Measurements from ENCODE around the gene IQSEC3. TPM values are rescaled to one million over a fixed set of nuclear protein-coding genes. Genes with fewer than 3 reads are reported as not detected.

Gene IQSEC3
- total RNA-seq, 1 donor from 2014 or later = not detected

DNA sequence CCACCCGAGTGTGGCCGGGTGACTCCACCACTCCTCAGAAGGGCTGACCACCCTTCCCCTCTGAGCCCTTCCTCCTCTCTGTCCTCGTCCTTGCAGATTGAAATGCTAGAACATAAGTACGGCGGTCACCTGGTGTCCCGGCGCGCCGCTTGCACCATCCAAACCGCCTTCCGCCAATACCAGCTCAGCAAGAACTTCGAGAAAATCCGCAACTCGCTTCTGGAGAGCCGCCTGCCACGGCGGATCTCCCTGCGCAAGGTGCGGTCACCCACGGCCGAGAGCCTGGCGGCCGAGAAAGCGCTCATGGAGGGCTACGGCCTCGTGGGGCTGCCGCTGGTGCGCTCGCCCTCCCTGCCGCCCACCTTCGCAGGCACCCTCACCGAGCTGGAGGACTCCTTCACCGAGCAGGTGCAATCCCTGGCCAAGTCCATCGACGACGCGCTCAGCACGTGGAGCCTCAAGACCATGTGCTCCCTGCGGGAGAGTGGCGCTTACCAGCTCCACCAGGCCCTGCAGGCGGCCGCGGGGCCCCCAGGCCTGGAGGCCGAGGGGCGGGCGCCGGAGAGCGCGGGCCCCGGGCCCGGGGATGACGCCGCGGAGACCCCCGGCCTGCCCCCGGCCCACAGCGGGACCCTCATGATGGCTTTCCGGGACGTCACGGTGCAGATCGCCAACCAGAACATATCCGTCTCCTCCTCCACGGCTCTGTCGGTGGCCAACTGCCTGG is 71.8 kb downstream of the IQSEC3 start:
- DNase-seq (no peak), ATAC-seq (ENCODE audit: low read depth) (no peak)
- Mint-ChIP-seq H3K4me3 (no peak overlapping the region), H3K36me3 (ENCODE audit: low read depth) (no peaks in the 10 kb centered on the region), H3K4me1 (no peaks in the 10 kb centered on the region), H3K27ac (no peak overlapping the region), H3K9me3 (peaks cover 2% of the 10 kb centered on the region), H3K27me3 (peaks cover 35% of the 10 kb centered on the region)
- ChIA-PET CTCF (no interaction called here), POLR2A (no interaction called here)
- TF ChIP-seq, protein P1, sequence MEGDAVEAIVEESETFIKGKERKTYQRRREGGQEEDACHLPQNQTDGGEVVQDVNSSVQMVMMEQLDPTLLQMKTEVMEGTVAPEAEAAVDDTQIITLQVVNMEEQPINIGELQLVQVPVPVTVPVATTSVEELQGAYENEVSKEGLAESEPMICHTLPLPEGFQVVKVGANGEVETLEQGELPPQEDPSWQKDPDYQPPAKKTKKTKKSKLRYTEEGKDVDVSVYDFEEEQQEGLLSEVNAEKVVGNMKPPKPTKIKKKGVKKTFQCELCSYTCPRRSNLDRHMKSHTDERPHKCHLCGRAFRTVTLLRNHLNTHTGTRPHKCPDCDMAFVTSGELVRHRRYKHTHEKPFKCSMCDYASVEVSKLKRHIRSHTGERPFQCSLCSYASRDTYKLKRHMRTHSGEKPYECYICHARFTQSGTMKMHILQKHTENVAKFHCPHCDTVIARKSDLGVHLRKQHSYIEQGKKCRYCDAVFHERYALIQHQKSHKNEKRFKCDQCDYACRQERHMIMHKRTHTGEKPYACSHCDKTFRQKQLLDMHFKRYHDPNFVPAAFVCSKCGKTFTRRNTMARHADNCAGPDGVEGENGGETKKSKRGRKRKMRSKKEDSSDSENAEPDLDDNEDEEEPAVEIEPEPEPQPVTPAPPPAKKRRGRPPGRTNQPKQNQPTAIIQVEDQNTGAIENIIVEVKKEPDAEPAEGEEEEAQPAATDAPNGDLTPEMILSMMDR (IDR thresholded peaks at IDR 0.05) = no peak
- intact Hi-C loops (cut with micrococcal nuclease) = no loop called here

DNA sequence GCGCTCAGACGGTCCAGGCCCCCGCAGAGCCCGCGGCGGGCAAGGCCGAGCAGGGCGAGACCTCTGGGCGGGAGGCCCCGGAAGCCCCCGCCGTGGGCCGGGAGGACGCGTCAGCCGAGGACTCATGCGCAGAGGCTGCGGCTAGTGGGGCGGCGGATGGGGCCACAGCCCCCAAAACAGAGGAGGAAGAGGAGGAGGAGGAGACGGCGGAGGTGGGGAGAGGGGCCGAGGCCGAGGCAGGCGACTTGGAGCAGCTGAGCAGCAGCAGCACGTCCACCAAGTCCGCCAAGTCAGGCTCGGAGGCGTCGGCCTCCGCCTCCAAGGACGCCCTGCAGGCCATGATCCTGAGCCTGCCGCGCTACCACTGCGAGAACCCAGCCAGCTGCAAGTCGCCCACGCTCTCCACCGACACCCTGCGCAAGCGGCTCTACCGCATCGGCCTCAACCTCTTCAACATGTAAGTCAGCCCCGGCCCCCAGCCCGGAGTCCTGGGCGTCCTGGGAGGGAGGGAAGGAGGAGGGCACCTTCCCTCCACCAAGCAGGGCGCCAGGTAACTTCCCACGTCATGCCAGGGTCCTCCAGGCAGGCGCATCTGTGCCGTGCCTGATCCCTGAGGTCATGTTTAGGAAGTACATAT is 72.4 kb downstream of the IQSEC3 start:
- no peak for ATAC-seq (ENCODE audit: low read depth)
- DNase-seq = no peak
- Mint-ChIP-seq H3K27me3 (peaks cover 35% of the 10 kb centered on the region), H3K36me3 (ENCODE audit: low read depth) (no peaks in the 10 kb centered on the region), H3K27ac (no peak overlapping the region), H3K4me1 (no peaks in the 10 kb centered on the region), H3K9me3 (peaks cover 2% of the 10 kb centered on the region), H3K4me3 (no peak overlapping the region)
- TF ChIP-seq, protein P1 (IDR thresholded peaks at IDR 0.05) = no peak
- CTCF ChIA-PET = no interaction called here
- POLR2A ChIA-PET = no interaction called here
- intact Hi-C loops (cut with micrococcal nuclease) = no loop called here

DNA sequence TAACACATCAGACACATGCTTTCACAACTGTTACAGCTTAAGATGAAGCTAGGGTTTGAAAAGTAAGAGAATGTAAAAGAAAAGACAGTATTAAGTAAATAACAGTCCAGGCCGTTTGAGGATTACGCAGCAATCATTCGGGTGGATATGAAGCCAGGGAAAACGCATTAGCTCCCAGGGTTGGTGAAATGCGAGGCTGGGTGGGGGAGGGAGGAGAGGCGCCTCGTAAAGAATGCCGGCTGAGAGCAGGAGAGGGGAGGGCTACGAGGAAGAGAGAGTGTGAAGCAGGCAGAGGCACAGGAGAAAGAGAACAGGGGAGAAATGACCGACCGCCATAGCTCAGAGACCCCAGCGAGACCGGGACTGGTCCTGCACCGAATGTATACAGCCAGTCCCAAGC is 73.0 kb downstream of the IQSEC3 start:
- POLR2A ChIA-PET = no interaction called here

DNA sequence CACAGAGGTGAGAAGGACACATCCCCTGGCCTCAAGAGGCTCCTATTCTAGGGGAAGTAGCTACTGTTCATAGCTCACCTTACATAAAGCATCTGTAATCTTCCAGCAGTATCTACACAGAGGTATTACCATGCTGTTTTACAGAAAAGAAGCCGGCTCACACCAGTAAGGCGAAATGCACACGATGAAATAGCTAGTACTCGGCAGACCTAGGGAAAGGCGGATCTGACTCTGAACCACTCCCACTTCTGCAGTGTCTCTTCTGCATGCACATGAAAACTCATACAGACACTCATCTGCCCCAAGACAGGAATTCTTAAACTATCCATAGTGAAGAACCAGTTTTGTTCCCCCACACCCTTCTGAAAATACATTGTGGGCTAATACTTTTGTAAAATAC is 73.6 kb downstream of the IQSEC3 start:
- Mint-ChIP-seq H3K27me3 (peaks cover 33% of the 10 kb centered on the region), H3K4me1 (peaks cover 6% of the 10 kb centered on the region), H3K36me3 (ENCODE audit: low read depth) (no peaks in the 10 kb centered on the region), H3K9me3 (peaks cover 2% of the 10 kb centered on the region), H3K27ac (no peak overlapping the region), H3K4me3 (no peak overlapping the region)
- CTCF ChIA-PET = interaction anchor here (0.5 kb wide), 1 partner anchor 8 kb away, joined by 3 read pairs; no protein-coding TSS in a partner anchor
- DNase-seq (no peak), ATAC-seq (ENCODE audit: low read depth) (no peak)
- intact Hi-C loops (cut with micrococcal nuclease) = no loop called here
- POLR2A ChIA-PET = no interaction called here
- TF ChIP-seq, protein P1 (IDR thresholded peaks at IDR 0.05) = no peak

More for the DNA sequence above, 73.0 kb downstream of the IQSEC3 start:
- H3K4me3 Mint-ChIP-seq = no peak overlapping the region
- peaks cover 2% of the 10 kb centered on the region for H3K9me3 Mint-ChIP-seq
- H3K27ac Mint-ChIP-seq = no peak overlapping the region
- peaks cover 35% of the 10 kb centered on the region for H3K27me3 Mint-ChIP-seq
- H3K4me1 Mint-ChIP-seq = peaks cover 5% of the 10 kb centered on the region
- DNase-seq (no peak), ATAC-seq (ENCODE audit: low read depth) (no peak)
- TF ChIP-seq, protein P1 (IDR thresholded peaks at IDR 0.05) = no peak
- CTCF ChIA-PET = no interaction called here
- no peaks in the 10 kb centered on the region for H3K36me3 Mint-ChIP-seq (ENCODE audit: low read depth)
- intact Hi-C loops (cut with micrococcal nuclease) = no loop called here

DNA sequence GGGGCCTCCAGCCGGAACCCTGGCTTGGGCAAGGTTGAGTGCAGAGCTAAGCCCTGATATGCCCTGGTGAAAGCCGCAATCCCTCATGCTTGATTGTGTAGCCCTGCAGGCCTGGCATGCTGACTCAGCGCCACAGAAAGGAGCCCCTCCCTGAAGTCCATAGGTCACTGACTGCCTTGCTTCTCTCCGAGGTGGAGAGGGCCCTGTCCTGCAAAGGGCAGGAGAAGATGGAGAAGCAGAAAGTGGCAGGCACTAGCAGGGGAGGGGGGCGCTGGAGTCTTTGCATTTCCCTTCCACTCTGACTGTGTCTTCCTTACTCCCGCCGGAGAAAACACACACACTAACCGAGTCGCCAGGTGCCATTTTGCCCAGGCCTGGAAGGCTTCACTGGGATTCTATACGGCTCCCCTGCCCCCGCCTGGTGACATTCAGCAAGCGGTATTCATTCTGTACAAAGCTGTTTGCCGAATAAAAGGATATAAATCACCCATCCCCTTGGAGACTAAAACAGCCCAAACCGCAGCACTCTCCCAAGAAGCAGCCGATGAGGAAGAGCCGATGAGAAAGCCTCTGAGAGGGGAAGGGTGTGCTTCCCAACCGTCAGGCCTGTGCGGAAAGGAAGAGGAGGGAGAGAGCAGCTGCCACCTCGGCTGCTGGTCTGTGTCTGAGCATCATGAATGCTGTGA is 77.5 kb downstream of the IQSEC3 start:
- H3K27ac Mint-ChIP-seq = no peak overlapping the region
- peaks cover 2% of the 10 kb centered on the region for H3K9me3 Mint-ChIP-seq
- intact Hi-C loops (cut with micrococcal nuclease) = no loop called here
- H3K36me3 Mint-ChIP-seq (ENCODE audit: low read depth) = no peaks in the 10 kb centered on the region
- TF ChIP-seq, protein P1 (IDR thresholded peaks at IDR 0.05) = no peak
- ChIA-PET CTCF (no interaction called here), POLR2A (no interaction called here)
- DNase-seq (no peak), ATAC-seq (ENCODE audit: low read depth) (no peak)
- H3K4me3 Mint-ChIP-seq = no peak overlapping the region
- peaks cover 20% of the 10 kb centered on the region for H3K27me3 Mint-ChIP-seq
- H3K4me1 Mint-ChIP-seq = peaks cover 6% of the 10 kb centered on the region

Measured in activated B cell treated with CpG ODN at 0.5 μM for 24 hours (primary cell).